Natural killer cell (primary cell): ENCODE data around the gene GLOD4. TPM values are rescaled to one million over a fixed set of nuclear protein-coding genes. Genes with fewer than 3 reads are reported as not detected.

Experiments
- ATAC-seq, 3 donors: fragments of 150-1000 bp in 2 of 3; fragments of 200-7000 bp in 1 of 3; cut with Tn5 transposase; 1 replicate in 1 of 3; 2 replicates in 2 of 3; pipeline ENCODE4 v1.10.0; 2021; ENCODE audit warnings: mild to moderate bottlenecking in 2 of 3, moderate library complexity in 2 of 3
- DNase-seq, 2 donors: peaks; one replicate each; pipeline versions ENCODE4 v3.0.0 to v3.0.0-alpha.2; 2013 to 2021; ENCODE audit warnings: mixed read lengths in 1 of 2
- H3K27ac ChIP-seq: one replicate; pipeline ENCODE4 v1.5.1; 2013; ENCODE audit warnings: mild to moderate bottlenecking, low read length
- H3K27me3 ChIP-seq: one replicate; pipeline ENCODE4 v1.6.1; 2013; ENCODE audit warnings: low read length; ENCODE audit not compliant: control insufficient read depth, insufficient read depth
- H3K36me3 ChIP-seq: one replicate; pipeline ENCODE4 v1.6.1; 2013; ENCODE audit warnings: low read length; ENCODE audit not compliant: control insufficient read depth, insufficient read depth
- H3K4me1 ChIP-seq: one replicate; pipeline ENCODE4 v1.6.1; 2013; ENCODE audit warnings: low read length; ENCODE audit not compliant: control insufficient read depth, insufficient read depth
- H3K4me3 ChIP-seq: one replicate; pipeline ENCODE4 v1.5.1; 2013; ENCODE audit warnings: low read length
- H3K9me3 ChIP-seq: one replicate; pipeline ENCODE4 v1.6.1; 2013; ENCODE audit warnings: low read length; ENCODE audit not compliant: control insufficient read depth, insufficient read depth
- H3K27ac Mint-ChIP-seq, 2 donors: one replicate each; pipeline ENCODE4 v1.8.0; 2022; ENCODE audit warnings: mild to moderate bottlenecking in 2 of 2, mixed read lengths in 2 of 2, moderate library complexity in 1 of 2
- H3K27me3 Mint-ChIP-seq, 2 donors: one replicate each; pipeline ENCODE4 v1.8.0; 2022; ENCODE audit warnings: low read depth in 2 of 2, mixed read lengths in 2 of 2
- H3K36me3 Mint-ChIP-seq: one replicate; pipeline ENCODE4 v1.8.0; 2022; ENCODE audit warnings: mixed read lengths
- H3K4me1 Mint-ChIP-seq, 2 donors: one replicate each; pipeline ENCODE4 v1.8.0; 2022; ENCODE audit warnings: mixed read lengths in 2 of 2
- H3K4me3 Mint-ChIP-seq: one replicate; pipeline ENCODE4 v1.8.0; 2022; ENCODE audit warnings: mild to moderate bottlenecking, moderate library complexity, mixed read lengths
- H3K9me3 Mint-ChIP-seq, 2 donors: one replicate each; pipeline ENCODE4 v1.8.0; 2022; ENCODE audit warnings: mixed read lengths in 2 of 2
- CTCF ChIP-seq: fragments of 200-600 bp; IDR thresholded peaks from one replicate; pipeline ENCODE4 v1.8.0; 2022; ENCODE audit warnings: antibody characterized with exemption
- WGBS: methylation state at CpG from one replicate; pipeline ENCODE4 v1.1.7; 2013; ENCODE audit warnings: missing lambda C conversion rate; ENCODE audit not compliant: insufficient coverage; 5-methylcytosine and 5-hydroxymethylcytosine counted together
- intact Hi-C: fragments of 100-400 bp; cut with micrococcal nuclease; formaldehyde crosslinking; loops from one replicate; pipeline ENCODE4 v1.14.2; 2022
- total RNA-seq, 4 donors: library from RNA; stranded (reverse); fragments of 120-200 nt in 1 of 4; gene quantifications; one replicate each; pipeline versions ENCODE4 v1.2.3 to v1.2.4, GENCODE V29; 2013 to 2022

The GLOD4 gene
- total RNA-seq, 3 donors from 2014 or later (not counting 1 experiment from before 2014, with no cell fraction given) = 62.5 to 67.1 (median 63.5) TPM

GRCh38 chr17:802481-802880, 20.4 kb upstream of the GLOD4 start:
- H3K36me3 Mint-ChIP-seq = no peaks in the 10 kb centered on the region
- H3K27me3 Mint-ChIP-seq = no peaks in the 10 kb centered on the region
- no peaks in the 10 kb centered on the region for H3K9me3 ChIP-seq
- no peak for DNase-seq
- no peak for ATAC-seq
- no peaks in the 10 kb centered on the region for H3K4me1 Mint-ChIP-seq
- no peak overlapping the region for H3K4me3 ChIP-seq
- TF ChIP-seq CTCF = no peak
- no peaks in the 10 kb centered on the region for H3K36me3 ChIP-seq
- no peaks in the 10 kb centered on the region for H3K9me3 Mint-ChIP-seq
- H3K27ac ChIP-seq = no peak overlapping the region
- WGBS = 92% methylated on average over 14 of the region's 14 CpGs
- no peaks in the 10 kb centered on the region for H3K4me1 ChIP-seq
- H3K27me3 ChIP-seq = no peaks in the 10 kb centered on the region
- intact Hi-C loops = no loop called here
- H3K27ac Mint-ChIP-seq = no peak overlapping the region
- no peak overlapping the region for H3K4me3 Mint-ChIP-seq

GRCh38 chr17:801660-802059, 19.6 kb upstream of the GLOD4 start:
- 92% methylated on average over 6 of the region's 6 CpGs for WGBS
- no peaks in the 10 kb centered on the region for H3K4me1 ChIP-seq
- H3K9me3 ChIP-seq = no peaks in the 10 kb centered on the region
- Mint-ChIP-seq H3K27ac (no peak overlapping the region), H3K36me3 (no peaks in the 10 kb centered on the region), H3K9me3 (no peaks in the 10 kb centered on the region), H3K27me3 (no peaks in the 10 kb centered on the region), H3K4me3 (no peak overlapping the region), H3K4me1 (no peaks in the 10 kb centered on the region)
- no peaks in the 10 kb centered on the region for H3K27me3 ChIP-seq
- no peak overlapping the region for H3K4me3 ChIP-seq
- DNase-seq = no peak
- ATAC-seq = no peak
- H3K27ac ChIP-seq = no peak overlapping the region
- intact Hi-C loops = no loop called here
- no peak for TF ChIP-seq CTCF
- H3K36me3 ChIP-seq = no peaks in the 10 kb centered on the region

- H3K27me3 ChIP-seq = no peaks in the 10 kb centered on the region
- Mint-ChIP-seq H3K4me1 (no peaks in the 10 kb centered on the region), H3K27me3 (no peaks in the 10 kb centered on the region), H3K36me3 (no peaks in the 10 kb centered on the region), H3K9me3 (no peaks in the 10 kb centered on the region), H3K4me3 (no peak overlapping the region), H3K27ac (no peak overlapping the region)
- H3K36me3 ChIP-seq = no peaks in the 10 kb centered on the region
- H3K9me3 ChIP-seq = no peaks in the 10 kb centered on the region
- intact Hi-C loops = no loop called here
- no peak for TF ChIP-seq CTCF
- no peaks in the 10 kb centered on the region for H3K4me1 ChIP-seq
- 89% methylated on average over 39 of the region's 39 CpGs for WGBS
- DNase-seq = no peak
- ATAC-seq = no peak
- H3K4me3 ChIP-seq = no peak overlapping the region
- no peak overlapping the region for H3K27ac ChIP-seq
Measured at GRCh38 chr17:800446-801242, 18.6 kb upstream of the GLOD4 start.

DNA sequence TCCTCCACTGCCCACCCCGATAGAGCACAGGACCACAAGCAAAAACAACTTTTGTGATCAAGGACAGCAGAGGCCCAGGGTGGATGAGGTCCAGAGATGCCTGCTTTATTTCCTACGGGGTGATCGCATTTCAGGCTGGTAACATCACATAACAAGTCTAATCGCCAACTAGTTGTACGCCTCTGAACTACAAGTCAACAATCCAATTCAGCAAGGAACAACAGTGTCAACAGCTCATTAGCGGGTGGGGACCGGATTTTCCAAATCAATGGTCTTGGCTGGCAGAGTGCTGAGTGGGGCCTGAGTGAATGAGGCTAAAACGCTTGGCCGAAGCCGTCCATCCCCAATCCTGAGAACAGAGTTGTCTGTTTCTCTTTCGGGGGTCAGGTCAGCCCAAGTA, 17.2 kb upstream of the GLOD4 start:
- ATAC-seq (no peak), DNase-seq (no peak)
- intact Hi-C loops = no loop called here
- no peaks in the 10 kb centered on the region for H3K36me3 Mint-ChIP-seq
- H3K4me1 Mint-ChIP-seq = peaks cover 5 to 6% of the 10 kb centered on the region in 2 donors
- Histone ChIP-seq H3K4me3 (no peak overlapping the region), H3K4me1 (peaks cover 6% of the 10 kb centered on the region), H3K36me3 (no peaks in the 10 kb centered on the region), H3K9me3 (no peaks in the 10 kb centered on the region), H3K27me3 (no peaks in the 10 kb centered on the region), H3K27ac (no peak overlapping the region)
- no peak for TF ChIP-seq CTCF
- 96% methylated on average over 11 of the region's 11 CpGs for WGBS
- no peak overlapping the region for H3K4me3 Mint-ChIP-seq
- H3K9me3 Mint-ChIP-seq = no peaks in the 10 kb centered on the region
- no peak overlapping the region for H3K27ac Mint-ChIP-seq
- H3K27me3 Mint-ChIP-seq = no peaks in the 10 kb centered on the region
